BJ (cell line): ENCODE data around the gene SEPTIN10. TPM values are rescaled to one million over a fixed set of nuclear protein-coding genes. Genes with fewer than 3 reads are reported as not detected.

Experiments
- CTCF ChIA-PET: fragments of 350-600 bp; formaldehyde crosslinking; extraction: SDS; loops from one replicate; lab custom pipeline; 2021; ENCODE audit warnings: antibody characterized with exemption, inconsistent platforms; lab: Yijun Ruan, JAX
- POLR2A ChIA-PET: fragments of 300-600 bp; sonication (Branson Sonifier 250); formaldehyde crosslinking; extraction: SDS; loops from one replicate; lab custom pipeline; 2021; ENCODE audit warnings: antibody characterized with exemption; lab: Charles Lee
- DNase-seq: peaks from one replicate; pipeline ENCODE4 v3.0.0-alpha.2; 2011; ENCODE audit warnings: low read depth
- H3K27me3 ChIP-seq: 2 replicates; pipeline ENCODE4 v1.6.0; 2011; ENCODE audit warnings: low read length; ENCODE audit not compliant: control insufficient read depth, insufficient read depth
- H3K36me3 ChIP-seq: 2 replicates; pipeline ENCODE4 v1.5.1; 2011; ENCODE audit warnings: low read length; ENCODE audit not compliant: control insufficient read depth, insufficient read depth
- H3K4me3 ChIP-seq: 2 replicates; pipeline ENCODE4 v1.5.1; 2011; ENCODE audit warnings: low read depth, mild to moderate bottlenecking, control low read depth, low read length
- polyA plus RNA-seq: library from polyadenylated mRNA; depleted of rRNA; stranded (reverse); fragments of >200 nt; gene quantifications from 2 replicates; pipeline ENCODE4 v1.2.3, GENCODE V29; 2011
- TF ChIP-seq, protein P1 (sequence below): IDR thresholded peaks from 2 replicates; pipeline ENCODE4 v1.5.1; 2011; ENCODE audit warnings: low read depth, mild to moderate bottlenecking, control low read depth, inconsistent platforms, low read length, moderate library complexity; ENCODE audit not compliant: insufficient read depth

The SEPTIN10 gene
- polyA plus RNA-seq, 1 experiment = 68.8 TPM

DNA sequence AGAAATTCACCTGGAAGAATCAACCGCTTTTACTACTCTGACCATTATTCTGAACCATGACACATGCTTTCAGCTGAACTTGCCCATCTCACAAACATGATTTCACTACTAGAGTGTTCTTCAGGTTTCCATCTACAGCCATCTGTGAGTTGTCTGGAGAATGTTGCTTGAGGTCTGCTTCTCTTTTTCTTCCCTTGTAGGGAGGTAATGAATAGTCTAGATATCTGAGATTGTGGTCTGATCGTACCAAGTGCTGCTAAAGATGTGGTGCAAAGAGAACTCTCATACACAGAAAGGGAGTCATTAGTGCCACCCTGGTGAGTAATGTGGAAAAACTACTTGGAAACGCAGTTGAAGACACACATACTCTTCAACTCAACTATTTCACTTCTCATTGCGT lies 10.6 kb upstream of the SEPTIN10 start:
- Histone ChIP-seq H3K27me3 (no peaks in the 10 kb centered on the region), H3K36me3 (no peaks in the 10 kb centered on the region), H3K4me3 (no peak overlapping the region)
- DNase-seq = no peak
- TF ChIP-seq, protein P1, sequence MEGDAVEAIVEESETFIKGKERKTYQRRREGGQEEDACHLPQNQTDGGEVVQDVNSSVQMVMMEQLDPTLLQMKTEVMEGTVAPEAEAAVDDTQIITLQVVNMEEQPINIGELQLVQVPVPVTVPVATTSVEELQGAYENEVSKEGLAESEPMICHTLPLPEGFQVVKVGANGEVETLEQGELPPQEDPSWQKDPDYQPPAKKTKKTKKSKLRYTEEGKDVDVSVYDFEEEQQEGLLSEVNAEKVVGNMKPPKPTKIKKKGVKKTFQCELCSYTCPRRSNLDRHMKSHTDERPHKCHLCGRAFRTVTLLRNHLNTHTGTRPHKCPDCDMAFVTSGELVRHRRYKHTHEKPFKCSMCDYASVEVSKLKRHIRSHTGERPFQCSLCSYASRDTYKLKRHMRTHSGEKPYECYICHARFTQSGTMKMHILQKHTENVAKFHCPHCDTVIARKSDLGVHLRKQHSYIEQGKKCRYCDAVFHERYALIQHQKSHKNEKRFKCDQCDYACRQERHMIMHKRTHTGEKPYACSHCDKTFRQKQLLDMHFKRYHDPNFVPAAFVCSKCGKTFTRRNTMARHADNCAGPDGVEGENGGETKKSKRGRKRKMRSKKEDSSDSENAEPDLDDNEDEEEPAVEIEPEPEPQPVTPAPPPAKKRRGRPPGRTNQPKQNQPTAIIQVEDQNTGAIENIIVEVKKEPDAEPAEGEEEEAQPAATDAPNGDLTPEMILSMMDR = no peak
- POLR2A ChIA-PET = no interaction called here
- CTCF ChIA-PET = interaction anchor here (2.1 kb wide), 1 partner anchor 10 kb away, joined by 6 read pairs; the partner anchor contains the start of gene SOWAHC

DNA sequence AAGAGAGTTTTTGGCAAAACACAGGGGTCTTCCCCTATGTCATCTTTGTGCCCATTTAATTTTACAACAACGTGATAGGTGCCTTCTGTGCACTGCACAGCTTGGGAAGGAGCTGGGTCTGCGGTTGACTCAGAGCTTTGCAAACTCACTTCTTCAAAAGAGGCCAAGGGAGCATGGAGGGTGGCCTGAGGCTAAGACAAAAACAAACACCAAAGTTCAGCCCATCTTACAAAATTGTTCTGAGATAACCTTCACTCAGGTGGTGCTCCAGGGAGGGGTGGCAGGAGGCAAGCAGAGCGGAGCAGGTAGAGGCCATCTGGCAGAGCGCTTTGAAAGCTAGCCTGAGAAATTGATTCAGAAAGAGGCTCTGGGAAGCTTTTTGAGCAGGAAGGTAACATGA lies 10.2 kb upstream of the SEPTIN10 start:
- TF ChIP-seq, protein P1 = no peak
- ChIA-PET POLR2A (no interaction called here), CTCF (interaction anchor here (2.1 kb wide), 1 partner anchor 9 kb away, joined by 6 read pairs; the partner anchor contains the start of gene SOWAHC)
- no peak for DNase-seq
- Histone ChIP-seq H3K4me3 (no peak overlapping the region), H3K36me3 (no peaks in the 10 kb centered on the region), H3K27me3 (no peaks in the 10 kb centered on the region)

DNA sequence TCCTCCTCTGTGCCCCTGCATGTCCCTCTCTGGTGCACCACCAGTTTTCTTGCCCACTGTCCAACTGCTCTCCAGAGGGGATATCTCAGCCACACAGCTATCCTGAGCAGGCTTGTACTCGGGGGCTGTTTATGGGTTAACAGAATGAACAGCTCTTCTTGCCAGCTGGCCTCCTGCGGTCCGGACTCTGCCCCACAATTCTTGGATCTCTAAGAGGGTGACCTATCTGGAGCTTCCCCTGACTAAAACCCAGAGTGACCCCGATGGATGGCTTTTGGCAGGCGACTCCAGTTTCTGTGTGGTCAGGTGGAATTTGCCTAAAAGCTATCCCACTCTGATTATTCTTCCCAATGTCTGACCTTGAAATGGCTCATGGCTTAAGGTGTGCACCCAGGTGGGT lies 9.5 kb upstream of the SEPTIN10 start:
- CTCF ChIA-PET = interaction anchor here (0.8 to 2.1 kb wide), 2 partner anchors 9 to 77 kb away, joined by 4 to 6 read pairs; partner anchors contain the start of gene SOWAHC
- no peak for DNase-seq
- TF ChIP-seq, protein P1 = no peak
- H3K27me3 ChIP-seq = no peaks in the 10 kb centered on the region
- POLR2A ChIA-PET = no interaction called here
- H3K4me3 ChIP-seq = no peak overlapping the region
- H3K36me3 ChIP-seq = no peaks in the 10 kb centered on the region

DNA sequence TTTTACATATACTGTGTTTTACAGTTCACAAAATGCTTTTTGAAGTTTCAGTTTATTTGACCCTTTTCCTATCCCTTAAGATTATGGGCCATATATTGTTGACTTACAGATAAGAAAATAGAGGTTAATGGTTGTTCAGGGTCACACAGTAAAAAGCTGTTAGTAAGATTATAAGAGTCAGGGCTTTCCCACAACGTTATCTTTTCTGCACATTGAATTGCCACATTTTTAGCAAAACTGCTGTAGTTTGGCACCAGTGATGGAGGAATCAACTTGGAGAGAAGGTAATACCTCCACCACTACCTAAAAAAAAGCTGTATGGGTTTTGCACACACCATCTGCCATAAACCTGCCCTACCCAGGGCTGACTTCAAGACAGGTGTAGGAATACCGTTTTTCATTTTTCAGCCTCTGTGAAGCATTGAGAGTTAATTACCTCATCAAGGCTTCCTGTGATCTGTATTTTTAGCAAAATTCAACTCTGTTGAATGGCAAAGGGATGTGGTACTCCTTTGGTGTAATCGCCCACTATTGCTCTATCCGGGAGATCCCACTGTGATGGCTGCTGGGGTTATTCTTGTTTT lies 5.4 kb upstream of the SEPTIN10 start:
- TF ChIP-seq, protein P1 = no peak
- Histone ChIP-seq H3K36me3 (no peaks in the 10 kb centered on the region), H3K4me3 (no peak overlapping the region), H3K27me3 (no peaks in the 10 kb centered on the region)
- ChIA-PET POLR2A (no interaction called here), CTCF (no interaction called here)
- DNase-seq = no peak

DNA sequence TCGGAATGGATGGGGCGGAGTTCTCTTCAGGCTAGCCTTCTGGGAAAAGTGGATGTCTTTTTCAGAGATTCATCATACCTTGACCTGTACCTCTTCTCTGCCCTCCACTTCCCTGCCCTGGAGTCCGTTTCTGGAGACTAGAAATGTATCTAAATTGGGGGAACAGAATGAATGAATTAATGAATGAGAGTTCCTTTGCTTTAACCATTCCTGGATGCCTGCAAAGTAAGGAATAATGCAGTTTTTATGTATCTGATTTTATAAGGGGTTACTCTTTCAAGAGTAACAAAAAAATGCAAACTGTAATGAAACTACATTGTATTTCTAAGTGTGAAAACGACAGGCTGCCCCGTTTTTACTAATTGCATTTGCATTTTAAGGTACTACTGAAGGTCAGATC lies 2.4 kb upstream of the SEPTIN10 start:
- Histone ChIP-seq H3K4me3 (peak overlapping the region; percentile 81), H3K36me3 (no peaks in the 10 kb centered on the region), H3K27me3 (no peaks in the 10 kb centered on the region)
- no peak for DNase-seq
- CTCF ChIA-PET = interaction anchor here (1.4 to 2.9 kb wide), 2 partner anchors 70 to 99 kb away, joined by 4 to 17 read pairs; no protein-coding TSS in a partner anchor
- POLR2A ChIA-PET = no interaction called here
- TF ChIP-seq, protein P1 = no peak
